A549 (cell line): ENCODE measurements around the gene VASN.

Experiments used
- CHD2 ChIP-seq: fragments of 150-350 bp; IDR thresholded peaks from 2 replicates; pipeline ENCODE4 v1.6.1; 2014; ENCODE audit warnings: low read length; ENCODE audit not compliant: partially characterized antibody
- CTCF ChIP-seq: fragments of >200 bp; sonication (Bioruptor Twin); formaldehyde crosslinking; IDR thresholded peaks from 3 replicates; pipeline ENCODE4 v1.5.1; 2016
- GATA3 ChIP-seq: IDR thresholded peaks from 2 replicates; pipeline ENCODE4 v1.6.1; 2012; ENCODE audit warnings: borderline replicate concordance
- RAD21 ChIP-seq, 2 experiments: fragments of >200 bp in 1 of 2; sonication (Bioruptor Twin) in 1 of 2; formaldehyde crosslinking in 1 of 2; IDR thresholded peaks in 1 of 2; conservative IDR thresholded peaks in 1 of 2; 2 replicates in 1 of 2; 3 replicates in 1 of 2; pipeline ENCODE4 v1.6.1; 2012 to 2018; ENCODE audit warnings: inconsistent platforms in 1 of 2
- RNF2 ChIP-seq: fragments of 200-600 bp; sonication (generic); IDR thresholded peaks from 2 replicates; pipeline ENCODE4 v1.6.1; 2016; ENCODE audit warnings: low read depth, mild to moderate bottlenecking, antibody characterized with exemption, moderate library complexity, borderline replicate concordance
- USF2 ChIP-seq: fragments of 450-650 bp; IDR thresholded peaks from 2 replicates; pipeline ENCODE4 v1.6.1; 2014; ENCODE audit warnings: antibody characterized with exemption

GRCh38 chr16:4408323-4408690, 36.7 kb downstream of the VASN start:
- TF ChIP-seq CHD2 = no peak
- no peak for TF ChIP-seq RNF2
- TF ChIP-seq CTCF = no peak
- no peak for TF ChIP-seq GATA3
- no peak for TF ChIP-seq RAD21 (conservative IDR thresholded peaks at IDR 0.05 in 1 of 2, IDR thresholded peaks at IDR 0.05 in 1 of 2)
- TF ChIP-seq USF2 = no peak
